HG02973 (cell line): ENCODE results near the gene MGMT.

Source experiments
- ATAC-seq: cut with Tn5 transposase; IDR thresholded peaks from one replicate; pipeline ENCODE4 v1.9.1; 2021; ENCODE audit warnings: moderate library complexity; ENCODE audit not compliant: unreplicated experiment

Gene MGMT

DNA sequence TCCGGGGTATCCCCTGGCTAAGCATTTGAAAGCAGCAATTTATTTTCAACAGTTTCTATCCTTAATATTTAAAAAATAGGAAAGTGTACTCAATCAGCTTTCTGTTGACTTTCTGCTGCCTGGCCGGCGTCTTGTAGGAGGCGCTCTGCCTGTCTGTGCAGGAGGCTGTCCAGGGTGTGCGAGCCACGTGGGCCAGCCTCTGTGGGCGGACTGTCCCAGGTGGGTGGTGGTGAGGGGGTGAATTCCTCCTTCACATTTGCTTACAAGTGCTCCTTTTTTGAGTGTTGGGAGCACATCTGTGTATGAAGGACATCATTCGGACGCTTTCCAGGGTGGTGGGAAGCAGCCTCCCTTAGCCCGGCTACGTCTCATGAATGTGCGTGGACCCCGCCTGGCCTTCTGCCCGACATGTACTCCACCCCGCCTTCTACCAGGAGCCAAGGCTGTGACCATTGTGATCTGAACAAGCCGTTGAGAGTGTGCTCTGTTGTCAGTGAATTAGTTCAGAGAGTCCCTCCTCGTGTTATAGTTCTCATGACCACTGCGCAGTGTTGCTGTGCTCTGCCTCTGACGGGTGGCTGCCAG lies 114.9 kb downstream of the MGMT start:
- no peak for ATAC-seq

DNA sequence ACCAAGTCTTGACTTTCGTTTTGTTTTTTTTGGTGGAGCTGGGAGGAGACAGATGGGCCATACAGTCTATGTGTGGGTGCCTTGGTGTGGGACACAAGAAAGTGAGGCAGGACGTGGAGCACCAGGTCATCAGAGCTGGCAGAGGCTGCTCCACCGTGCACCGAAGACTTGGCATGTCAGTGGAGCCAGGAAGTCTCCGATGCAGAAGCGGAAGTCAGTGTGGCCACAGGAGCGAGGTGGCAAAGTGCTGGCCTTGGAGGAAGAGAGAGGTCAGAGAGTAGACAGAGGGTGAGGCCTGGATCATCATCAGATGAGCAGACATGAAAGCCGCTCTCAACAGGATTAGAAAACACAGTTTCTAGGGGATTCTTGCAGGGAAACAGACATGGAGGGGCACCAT lies 116.8 kb downstream of the MGMT start:
- no peak for ATAC-seq

DNA sequence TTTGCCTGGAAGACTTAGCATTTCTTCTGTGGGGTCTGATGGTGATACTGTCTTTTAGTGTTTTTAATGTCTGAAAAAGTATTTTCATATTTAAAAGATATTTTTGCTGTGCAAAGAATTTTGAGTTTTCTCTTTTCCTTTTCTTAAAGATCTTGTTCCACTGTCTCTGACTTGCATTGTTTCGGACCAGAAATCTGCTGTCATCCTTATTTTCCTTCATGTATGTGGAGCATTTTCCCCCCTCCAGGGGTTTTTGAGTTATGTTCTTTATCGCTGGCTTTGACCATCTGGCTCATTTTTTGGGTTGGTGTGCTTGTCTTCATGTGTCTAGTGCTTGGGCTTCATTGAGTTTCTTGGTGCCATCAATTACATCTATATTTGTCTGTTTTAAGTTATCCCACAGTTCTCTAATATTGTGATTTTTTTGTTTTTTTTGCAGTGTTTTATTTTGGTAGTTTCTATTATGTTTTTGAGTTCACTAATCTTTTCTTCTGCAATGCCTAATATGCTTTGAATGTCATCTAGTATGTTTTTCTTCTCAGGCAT lies 119.9 kb downstream of the MGMT start:
- ATAC-seq: no peak

DNA sequence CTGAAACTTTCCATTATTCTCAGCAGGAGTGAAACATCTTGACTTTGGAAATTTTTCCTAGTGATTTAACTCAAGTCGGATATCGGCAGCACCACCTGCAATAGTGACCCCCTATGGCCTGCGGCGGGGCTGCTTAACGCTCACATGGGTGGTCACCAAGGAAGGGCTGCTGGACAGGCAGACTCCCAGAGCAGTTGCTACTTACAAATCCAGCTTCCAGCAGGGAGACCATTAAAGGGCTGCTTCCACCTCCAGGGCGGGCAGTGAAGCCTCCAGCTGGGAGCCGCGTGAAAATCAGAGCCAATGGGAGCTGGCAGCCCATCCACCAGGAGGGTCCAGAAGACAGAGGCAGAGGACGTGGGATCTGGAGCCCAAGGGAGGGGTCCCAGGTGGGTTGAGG lies 122.5 kb downstream of the MGMT start:
- ATAC-seq: no peak

DNA sequence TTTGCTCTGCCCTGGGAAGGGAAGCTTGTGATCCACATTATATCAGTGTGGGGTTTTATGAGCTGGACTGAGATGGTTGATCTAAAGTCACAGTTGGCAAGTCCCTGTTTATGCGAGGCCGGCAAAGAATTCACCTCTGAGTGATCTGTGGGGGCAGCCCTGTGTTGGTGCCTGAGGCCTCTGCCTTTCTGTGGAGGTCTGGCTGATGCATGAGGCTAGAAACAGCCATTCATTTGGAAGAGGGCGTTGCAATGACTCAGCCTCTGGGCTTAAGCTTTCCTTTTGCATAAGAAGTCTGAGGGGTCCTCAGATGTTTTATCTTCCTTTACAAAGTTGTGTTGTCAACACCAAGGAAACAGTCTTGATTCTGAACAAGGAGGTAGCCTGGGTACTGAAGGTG lies 126.9 kb downstream of the MGMT start:
- no peak for ATAC-seq

DNA sequence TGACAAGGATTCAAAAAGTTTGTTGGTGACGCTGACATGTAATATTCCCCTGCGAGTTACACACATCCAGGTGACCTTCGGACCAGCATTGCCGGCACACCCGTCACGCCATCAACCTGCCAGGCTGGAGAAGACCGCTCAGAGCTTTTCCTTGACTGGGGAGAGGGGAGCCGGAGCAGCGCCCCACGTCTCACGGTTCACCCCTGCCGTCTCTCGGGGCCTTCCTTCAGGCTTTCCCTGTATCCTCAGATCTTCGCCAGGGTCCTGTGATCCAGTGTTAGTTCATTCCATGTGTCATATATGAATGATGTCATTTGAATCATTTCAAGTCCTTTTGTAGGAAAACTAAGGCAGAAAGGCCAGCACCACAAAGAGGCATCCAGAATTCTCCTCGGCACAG lies 127.8 kb downstream of the MGMT start:
- ATAC-seq: no peak

DNA sequence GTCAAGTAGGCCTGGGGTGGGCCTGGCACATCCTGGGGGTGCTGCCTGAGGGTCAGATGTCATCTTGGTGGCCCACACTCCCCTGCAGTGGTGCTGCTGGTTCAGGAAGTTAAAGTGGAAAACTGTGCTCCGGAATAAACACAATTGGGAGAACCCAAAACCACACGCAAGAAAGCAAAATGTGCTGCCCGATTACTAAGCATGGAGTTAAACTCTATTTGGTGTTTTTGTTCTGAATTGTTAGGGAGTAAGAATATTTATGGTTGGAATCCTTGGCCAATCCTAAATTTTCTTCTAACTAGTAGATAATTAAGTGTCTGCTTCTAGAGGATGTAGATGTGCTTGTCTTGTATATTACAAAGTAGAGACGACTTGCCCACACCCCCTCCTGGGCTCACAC lies 131.4 kb downstream of the MGMT start:
- ATAC-seq: no peak

DNA sequence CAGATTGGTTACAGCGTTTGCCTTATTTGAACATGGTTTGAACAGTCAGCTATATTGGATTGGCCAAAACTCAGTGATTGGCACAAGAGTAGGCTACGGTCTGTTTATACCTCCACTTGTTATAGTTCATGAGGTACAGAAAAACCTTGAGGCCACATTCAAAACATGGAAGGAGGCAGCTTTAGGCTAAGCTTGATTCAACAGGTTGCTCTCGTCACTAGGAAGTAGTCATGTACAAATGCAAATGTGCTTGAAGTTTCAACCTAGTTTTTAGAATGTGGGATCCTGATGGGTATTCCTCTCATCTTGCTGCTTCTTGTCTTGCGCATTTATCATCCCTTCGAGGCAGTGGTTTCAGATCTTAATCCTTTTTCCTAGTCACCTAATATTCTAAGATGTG lies 132.1 kb downstream of the MGMT start:
- no peak for ATAC-seq

DNA sequence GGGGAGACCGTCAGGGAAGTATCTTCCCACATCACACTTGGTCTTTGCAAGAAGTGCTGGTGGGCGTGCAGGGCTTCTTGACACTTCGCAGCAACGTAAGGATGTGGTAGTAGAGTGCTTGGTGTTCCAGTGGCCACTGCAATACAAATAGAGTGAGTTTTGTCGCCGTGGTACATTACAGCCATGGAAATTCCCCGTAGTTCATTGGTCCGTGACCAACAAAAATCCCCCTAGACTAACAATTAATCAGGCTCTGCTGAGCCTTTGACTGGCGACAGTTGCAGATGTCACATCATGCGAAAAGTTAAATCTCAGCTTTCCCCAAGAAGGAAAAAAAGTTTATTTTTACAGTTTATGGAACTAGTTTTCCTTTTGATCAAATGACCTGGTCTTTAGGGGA lies 134.7 kb downstream of the MGMT start:
- ATAC-seq: no peak

DNA sequence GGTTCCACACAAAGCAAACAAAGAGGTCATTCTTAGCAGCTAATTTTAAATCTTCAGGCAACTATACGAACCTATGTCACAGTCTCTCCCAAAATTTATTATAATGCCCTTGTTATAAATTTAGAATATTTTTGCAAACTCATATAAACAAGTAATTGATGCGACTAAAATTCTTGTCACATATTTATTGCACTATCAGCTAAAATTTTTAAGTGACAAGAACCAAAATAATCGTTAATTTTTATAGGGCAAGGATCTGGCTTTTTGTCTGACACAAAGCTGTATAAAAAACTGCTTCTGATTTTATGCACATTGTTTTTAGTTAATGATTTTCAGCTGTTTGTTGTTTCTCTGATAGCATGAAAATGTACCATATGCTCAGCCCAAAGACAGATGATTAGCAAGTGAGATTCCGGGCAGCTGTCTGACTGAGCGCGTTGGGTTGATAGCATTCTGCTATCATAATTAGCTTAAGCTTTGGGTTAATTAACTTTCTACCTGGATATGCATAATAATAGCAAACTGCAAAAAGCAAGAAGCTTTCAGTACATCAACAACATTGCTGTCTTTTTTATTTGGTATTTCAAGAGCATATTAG lies 136.0 kb downstream of the MGMT start:
- ATAC-seq: no peak

DNA sequence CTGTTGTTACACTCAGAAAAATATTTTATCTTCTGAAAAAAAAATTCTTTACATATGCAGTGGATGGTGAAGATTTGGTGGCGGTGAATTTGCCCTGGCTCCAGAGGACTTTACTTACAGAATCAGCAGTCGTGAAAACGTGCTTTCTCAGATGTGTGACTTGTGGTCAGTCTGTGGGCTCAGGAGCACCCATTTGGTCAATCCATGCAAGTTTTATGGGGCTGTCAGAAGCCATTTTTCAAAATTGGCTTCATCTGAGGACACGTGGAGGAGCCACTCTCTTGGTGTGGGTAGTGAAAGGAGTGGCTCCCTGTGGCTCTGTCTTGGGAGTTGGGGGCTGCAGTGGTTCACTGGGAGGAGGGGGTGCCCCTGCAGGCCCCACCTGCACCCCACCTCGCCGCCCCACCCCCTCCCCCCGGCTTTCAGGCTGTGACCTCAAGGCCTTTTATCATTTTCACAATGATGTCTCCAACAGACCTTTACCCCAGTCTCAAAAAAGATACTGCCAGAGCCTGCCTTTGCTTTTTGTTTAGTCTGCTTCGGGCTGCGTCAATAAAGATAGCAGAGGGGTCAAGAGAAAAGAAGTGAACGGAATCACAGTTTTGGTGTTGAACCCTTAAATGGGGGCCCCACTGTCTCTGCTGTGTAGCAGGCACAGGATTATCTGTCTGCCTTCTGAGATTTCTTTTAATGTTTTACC lies 137.4 kb downstream of the MGMT start:
- ATAC-seq: no peak

DNA sequence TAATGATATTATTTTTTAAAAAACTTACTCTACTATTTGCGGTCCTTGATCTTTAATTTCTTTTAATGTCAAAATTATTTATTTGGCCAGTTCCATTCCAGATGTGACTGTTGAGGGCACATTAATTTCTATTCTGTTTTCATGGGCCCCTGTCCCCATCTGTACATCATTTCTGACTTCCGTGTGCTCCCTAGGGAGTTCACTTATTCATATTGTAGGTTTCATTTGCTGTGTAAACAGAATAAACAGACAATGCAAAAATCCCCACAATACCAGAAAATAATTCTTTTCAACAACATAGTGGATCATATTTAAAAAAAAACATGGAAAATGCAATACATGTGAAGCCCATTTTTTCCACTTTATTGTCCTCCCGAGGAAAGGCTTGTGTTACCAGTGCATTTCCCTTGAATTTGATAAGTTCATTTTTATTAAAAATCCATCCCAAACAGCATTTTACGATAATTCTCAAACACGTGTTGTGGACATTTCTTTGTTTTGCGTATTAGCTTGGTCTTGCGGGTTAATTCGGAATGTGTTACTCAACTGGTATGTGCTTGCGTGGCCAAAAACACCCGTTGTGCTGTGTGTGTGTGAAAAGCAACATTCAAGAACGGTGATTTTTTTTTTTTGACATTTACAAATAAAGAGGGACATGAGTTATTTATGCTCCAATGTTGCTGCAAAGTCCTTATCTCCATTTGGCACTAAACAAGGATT lies 138.4 kb downstream of the MGMT start:
- no peak for ATAC-seq

DNA sequence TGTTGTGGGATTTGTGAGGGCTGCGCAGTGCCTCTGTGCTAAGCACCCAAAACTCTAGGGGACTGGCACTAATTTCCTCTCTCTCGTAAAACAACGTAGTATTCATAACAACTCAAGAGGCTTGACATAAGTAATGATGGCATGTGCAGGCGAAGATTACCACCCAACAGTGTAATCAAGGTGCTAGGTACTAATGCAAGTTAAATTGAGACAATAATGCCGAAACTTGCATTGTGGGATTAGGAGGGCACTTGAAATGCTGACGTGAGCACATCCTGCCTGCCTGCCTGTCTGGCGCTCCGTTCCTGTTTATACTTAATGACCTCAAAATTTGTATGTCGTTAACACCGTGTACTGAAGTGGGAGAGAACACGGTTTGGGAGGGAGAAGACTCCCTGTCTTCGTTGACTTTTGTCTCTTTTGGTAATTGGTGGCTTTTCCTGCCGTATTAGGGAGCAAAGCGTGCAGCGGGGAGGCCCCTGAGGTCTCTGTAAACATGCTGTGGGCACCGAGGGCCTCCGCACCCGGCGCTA lies 139.0 kb downstream of the MGMT start:
- no peak for ATAC-seq

DNA sequence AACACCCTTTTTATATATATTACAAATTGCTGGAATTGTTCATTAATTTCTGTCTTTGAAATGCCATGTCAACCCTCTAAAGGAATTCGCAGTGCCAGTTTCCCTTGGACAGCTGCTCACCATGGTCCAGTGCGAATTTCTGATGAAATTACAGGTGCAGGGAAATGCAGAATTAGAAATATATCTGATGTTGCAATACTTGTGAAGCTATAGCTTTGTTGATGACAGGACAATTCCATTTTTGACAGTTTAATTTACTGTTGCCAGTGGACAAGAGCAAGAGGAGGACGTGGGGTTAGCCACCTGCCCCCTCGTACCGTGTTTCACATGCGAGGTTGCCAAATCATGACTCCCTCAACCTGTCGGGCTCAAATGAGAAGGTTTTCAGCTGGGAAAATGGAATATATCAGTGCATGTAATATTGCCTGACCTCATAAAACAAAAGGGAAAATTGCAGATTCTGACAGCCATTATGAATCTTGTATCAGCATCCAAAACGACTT lies 140.6 kb downstream of the MGMT start:
- no peak for ATAC-seq

DNA sequence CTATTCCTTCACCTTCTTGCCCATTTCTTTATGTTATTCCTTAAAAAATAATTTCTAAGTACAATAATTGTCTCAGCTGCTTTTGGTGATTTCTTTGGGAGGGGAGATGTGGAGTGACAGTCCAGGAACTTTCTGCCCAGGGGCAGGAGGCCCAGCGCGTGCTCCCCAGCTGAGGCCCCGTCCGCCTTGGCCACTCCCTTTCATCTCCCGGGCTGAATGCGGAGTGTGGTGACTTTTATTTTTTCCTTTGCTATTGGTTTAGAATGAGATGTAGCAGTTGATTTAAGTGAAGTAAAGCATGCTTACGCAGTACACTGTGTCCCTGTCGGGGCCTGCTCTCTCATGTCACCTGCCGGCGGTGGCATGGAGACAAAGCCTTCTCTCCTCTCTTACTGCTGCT lies 141.6 kb downstream of the MGMT start:
- ATAC-seq: no peak

DNA sequence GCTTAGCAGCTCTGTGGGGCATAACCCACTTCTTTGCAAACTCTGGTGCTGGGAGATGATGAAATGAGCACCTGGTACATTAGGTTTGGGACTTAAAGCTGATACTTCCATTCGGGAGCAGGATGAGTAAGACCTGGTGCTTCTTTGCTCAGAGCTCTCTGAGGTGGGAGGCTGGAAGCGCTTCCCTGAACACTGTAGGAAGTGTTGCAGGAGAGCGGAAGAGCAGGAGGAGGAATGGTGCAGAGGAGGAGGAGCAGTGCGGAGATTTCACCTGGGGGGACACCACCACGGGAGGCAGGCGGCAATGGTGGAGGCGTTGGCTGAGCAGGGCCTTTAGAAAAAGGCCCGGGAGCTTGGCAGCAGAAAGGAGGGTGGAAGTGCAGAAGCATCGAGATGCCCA lies 142.5 kb downstream of the MGMT start:
- no peak for ATAC-seq

DNA sequence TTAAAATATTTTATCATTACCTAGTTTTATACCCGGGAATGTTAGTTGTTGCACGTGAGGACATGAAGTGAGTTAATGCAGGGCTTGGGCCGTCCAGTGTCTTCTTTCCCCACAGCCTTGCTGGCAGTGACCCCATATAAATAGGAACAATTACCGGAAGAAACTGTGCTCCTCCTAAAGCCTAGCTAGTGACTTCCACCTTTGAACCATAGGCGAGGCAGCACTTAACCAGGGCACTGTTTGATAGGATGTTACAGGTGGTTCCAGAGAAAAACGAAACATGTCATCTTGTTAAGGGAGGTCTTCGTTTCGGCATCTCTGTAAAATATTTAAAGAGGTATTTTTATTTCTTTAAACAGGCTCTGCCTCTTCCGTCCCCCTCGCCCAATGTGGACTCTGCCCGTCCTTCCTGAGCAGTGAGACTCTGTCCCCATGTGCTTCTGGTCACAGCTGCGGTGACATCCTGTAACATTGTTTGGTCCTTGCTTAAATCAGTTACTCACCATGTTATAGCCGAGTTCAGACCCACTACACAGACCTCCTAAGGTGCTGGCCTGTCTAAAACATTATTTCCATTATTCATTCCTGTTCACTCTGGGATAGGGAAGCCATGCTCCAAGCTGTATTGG lies 145.6 kb downstream of the MGMT start:
- ATAC-seq: no peak

DNA sequence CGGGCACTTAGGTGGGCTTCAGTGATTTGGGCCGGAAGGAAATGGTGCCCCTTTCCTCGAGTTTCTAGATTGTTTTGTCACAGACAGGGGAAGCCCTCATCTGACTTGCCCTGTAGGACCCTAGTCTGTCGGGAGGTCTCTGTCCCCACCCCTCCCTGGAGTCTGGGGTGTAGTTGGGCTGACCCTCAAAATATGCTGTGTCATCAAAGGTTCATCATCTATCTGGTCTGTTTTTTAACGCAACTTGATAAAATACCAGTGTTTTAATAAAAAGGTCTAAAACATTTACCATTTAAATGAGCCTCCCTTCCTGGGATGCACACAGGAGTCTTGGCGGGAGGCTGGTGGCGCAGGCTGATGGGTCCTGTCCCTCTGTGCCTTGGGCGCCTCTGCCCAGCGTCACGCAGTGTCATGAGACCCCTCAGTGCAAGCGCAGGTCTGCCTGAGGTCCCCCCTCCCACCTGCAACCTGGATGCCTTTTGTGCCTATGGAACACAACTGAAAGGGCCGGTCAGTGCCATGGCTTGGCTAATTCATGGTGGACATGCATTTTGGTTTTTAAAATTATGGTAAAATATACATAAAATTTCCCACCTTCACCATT lies 146.4 kb downstream of the MGMT start:
- no peak for ATAC-seq

DNA sequence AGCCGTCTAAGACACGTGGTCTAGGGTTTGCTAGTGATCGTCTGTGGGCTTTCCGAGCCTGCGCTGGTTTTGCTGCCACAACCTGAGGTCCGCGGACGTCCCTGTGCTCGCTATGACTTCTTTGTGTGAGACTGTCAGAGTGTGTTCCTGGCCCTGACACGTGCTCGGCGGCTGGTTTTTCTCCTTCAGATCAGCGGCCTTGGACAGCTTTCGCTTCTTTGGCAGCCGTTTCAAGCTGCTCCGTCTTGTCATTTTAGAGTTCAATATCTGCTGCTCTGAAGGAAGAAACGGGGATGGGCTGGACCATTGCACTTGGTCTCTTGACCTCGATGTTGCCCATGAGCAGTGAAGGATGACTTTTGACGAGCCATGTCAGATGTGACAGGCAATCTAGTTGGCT lies 147.3 kb downstream of the MGMT start:
- ATAC-seq: no peak

DNA sequence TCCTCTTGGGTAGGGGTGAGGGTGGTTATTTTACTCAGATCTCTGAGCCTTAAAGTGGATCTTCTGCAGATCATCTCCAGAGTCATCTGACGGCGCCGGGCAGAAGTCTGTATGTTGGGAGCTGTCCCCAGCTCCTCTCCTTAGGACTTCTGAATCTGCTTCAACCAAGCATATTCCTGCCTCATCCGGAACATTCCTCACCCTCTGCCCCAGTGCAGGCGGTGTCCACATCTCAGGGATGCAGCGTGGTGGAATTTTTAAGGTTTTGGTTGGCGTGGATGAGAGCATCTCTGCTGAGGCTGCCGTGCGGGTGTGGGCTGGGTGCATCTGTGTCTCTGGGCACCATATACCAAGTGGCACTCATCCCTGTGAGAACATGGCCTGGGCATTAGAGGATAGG lies 148.3 kb downstream of the MGMT start:
- no peak for ATAC-seq
